IgD-negative memory B cell (primary cell): Measurements from ENCODE around the gene NOP58. TPM values are rescaled to one million over a fixed set of nuclear protein-coding genes. Genes with fewer than 3 reads are reported as not detected.
"Not testable (repeated sequence)": the region's sequence is repeated elsewhere in the genome, so short reads cannot be mapped to it uniquely, and the experiment has no call there.

Experiments used
- H3K27ac Mint-ChIP-seq, 3 donors: one replicate each; pipeline ENCODE4 v1.8.0; 2020 to 2022; ENCODE audit warnings: mild to moderate bottlenecking in 3 of 3, mixed read lengths in 3 of 3, moderate library complexity in 1 of 3
- H3K27me3 Mint-ChIP-seq: one replicate; pipeline ENCODE4 v1.8.0; 2021; ENCODE audit warnings: mixed read lengths
- H3K36me3 Mint-ChIP-seq: one replicate; pipeline ENCODE4 v1.8.0; 2020; ENCODE audit warnings: mild to moderate bottlenecking, mixed read lengths
- H3K4me1 Mint-ChIP-seq, 3 donors: one replicate each; pipeline ENCODE4 v1.8.0; 2020 to 2022; ENCODE audit warnings: mixed read lengths in 3 of 3, mild to moderate bottlenecking in 1 of 3
- H3K4me3 Mint-ChIP-seq, 4 donors: one replicate each; pipeline ENCODE4 v1.8.0; 2020 to 2022; ENCODE audit warnings: mild to moderate bottlenecking in 4 of 4, mixed read lengths in 4 of 4, moderate library complexity in 3 of 4
- H3K9me3 Mint-ChIP-seq, 3 donors: one replicate each; pipeline ENCODE4 v1.8.0; 2020 to 2021; ENCODE audit warnings: mixed read lengths in 3 of 3, mild to moderate bottlenecking in 1 of 3
- polyA plus RNA-seq: library from polyadenylated mRNA; unstranded; fragments of 300-500 nt; fragmentation: Illumina TruSeq; gene quantifications from one replicate; pipeline ENCODE4 v1.2.3, GENCODE V29; 2021

The NOP58 gene, protein sequence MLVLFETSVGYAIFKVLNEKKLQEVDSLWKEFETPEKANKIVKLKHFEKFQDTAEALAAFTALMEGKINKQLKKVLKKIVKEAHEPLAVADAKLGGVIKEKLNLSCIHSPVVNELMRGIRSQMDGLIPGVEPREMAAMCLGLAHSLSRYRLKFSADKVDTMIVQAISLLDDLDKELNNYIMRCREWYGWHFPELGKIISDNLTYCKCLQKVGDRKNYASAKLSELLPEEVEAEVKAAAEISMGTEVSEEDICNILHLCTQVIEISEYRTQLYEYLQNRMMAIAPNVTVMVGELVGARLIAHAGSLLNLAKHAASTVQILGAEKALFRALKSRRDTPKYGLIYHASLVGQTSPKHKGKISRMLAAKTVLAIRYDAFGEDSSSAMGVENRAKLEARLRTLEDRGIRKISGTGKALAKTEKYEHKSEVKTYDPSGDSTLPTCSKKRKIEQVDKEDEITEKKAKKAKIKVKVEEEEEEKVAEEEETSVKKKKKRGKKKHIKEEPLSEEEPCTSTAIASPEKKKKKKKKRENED
- 111 TPM for polyA plus RNA-seq

DNA sequence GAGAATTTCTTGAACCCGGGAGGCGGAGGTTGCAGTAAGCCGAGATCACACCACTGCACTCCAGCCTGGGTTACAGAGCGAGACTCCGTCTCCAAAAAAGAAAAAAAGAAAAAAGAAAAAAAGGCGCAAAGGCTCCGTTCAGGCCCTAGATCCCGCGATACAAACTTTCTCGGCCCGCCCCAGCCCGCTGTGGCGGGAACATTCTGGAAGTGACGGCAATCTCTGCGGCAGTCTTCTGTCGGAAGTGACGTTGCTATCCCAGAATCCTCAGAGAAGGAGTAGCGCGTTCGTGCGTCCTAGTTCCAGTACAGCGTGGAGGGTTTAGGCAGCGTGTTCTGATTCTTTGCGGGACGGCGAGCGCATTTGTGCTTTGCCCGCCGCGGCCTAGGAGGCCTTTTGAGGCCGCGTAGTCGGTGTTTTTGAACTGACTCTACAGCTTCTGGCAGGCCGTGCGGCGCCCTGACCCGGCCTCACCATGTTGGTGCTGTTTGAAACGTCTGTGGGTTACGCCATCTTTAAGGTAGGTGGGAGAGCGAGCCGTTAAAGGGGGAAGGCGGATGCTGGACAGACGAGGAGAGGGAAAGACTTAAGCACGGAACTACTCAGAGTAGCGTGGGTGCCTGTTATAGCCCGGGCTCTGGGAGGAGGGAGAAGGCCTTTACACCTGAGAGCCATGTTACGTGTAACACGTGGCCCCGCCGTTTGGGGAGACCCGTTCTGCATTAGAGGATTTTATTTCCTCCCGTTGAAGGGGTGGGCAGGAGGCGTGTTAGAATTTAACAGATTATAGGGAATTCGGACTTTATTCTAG, at the start of gene NOP58:
Gene NOP58 (plus strand): TSS at position 297 of the 811 bp plus-strand sequence. CDS start 179 bp downstream, at position 476.
- no peaks in the 10 kb centered on the region for H3K36me3 Mint-ChIP-seq
- H3K27ac Mint-ChIP-seq: peak within 1 kb of the TSS in 1 of 3 donors; percentile 78
- peaks cover 16 to 21% (median 18%) of the 10 kb centered on the region in 3 donors for H3K4me1 Mint-ChIP-seq
- no peaks in the 10 kb centered on the region for H3K9me3 Mint-ChIP-seq
- H3K4me3 Mint-ChIP-seq: peak within 1 kb of the TSS in 1 of 4 donors; percentile 84
- no peaks in the 10 kb centered on the region for H3K27me3 Mint-ChIP-seq

DNA sequence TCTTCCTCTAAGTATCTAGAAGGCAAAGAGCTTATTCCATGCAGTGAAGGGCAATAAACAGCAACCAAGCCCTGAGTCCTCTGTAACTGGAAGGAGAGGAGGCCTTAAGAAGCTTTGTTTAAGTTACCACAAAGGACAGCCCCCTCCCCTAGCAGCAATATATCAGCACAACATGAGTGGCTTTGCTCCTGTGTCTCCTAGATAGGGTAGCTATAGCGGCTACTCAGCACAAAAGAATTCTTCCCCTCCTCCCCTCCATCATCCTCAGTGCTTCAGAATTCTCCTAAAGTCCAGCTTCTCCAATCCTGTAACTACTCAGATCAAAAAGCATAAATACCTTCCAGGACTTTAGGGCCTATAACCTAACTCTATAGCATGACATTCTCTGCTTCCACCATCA, 43.7 kb upstream of the NOP58 start:
- H3K9me3 Mint-ChIP-seq: no peaks in the 10 kb centered on the region
- no peak overlapping the region for H3K4me3 Mint-ChIP-seq
- H3K36me3 Mint-ChIP-seq: peaks cover 8% of the 10 kb centered on the region
- H3K27me3 Mint-ChIP-seq: no peaks in the 10 kb centered on the region
- H3K27ac Mint-ChIP-seq: peak overlapping the region in 1 of 3 donors; percentile 3
- H3K4me1 Mint-ChIP-seq: peaks cover 11 to 25% (median 18%) of the 10 kb centered on the region in 3 donors

DNA sequence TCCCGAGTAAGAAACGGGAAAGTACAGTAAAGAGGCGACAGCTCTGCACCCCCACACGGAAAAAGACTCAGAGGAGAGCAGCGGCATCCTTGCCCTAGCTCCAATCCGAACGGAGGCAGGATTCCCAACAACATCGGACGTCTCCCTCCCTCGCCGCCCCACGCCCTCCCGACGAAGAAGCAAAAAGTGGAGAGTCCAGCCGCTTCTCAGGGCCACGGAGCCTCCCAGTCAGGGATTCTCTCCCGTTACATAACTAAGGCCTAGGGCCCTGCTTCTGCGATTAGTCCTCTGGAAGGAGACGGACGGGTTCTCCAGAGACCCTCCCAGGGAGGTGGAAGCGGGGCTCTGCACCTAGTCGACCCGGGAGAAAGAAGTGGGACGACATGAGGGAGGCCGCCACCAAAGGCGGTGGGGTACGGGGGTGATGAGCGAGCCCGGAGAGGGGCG, 27.8 kb upstream of the NOP58 start:
- peak overlapping the region; percentile 78 to 94 (median 86) for H3K27ac Mint-ChIP-seq
- peaks cover 28 to 39% (median 30%) of the 10 kb centered on the region in 3 donors for H3K4me1 Mint-ChIP-seq
- H3K36me3 Mint-ChIP-seq: no peaks in the 10 kb centered on the region
- H3K27me3 Mint-ChIP-seq: no peaks in the 10 kb centered on the region
- H3K4me3 Mint-ChIP-seq: peak overlapping the region; percentile 95 to 100 (median 99)
- H3K9me3 Mint-ChIP-seq: peaks cover 0 to 4% (median 0%) of the 10 kb centered on the region in 3 donors

DNA sequence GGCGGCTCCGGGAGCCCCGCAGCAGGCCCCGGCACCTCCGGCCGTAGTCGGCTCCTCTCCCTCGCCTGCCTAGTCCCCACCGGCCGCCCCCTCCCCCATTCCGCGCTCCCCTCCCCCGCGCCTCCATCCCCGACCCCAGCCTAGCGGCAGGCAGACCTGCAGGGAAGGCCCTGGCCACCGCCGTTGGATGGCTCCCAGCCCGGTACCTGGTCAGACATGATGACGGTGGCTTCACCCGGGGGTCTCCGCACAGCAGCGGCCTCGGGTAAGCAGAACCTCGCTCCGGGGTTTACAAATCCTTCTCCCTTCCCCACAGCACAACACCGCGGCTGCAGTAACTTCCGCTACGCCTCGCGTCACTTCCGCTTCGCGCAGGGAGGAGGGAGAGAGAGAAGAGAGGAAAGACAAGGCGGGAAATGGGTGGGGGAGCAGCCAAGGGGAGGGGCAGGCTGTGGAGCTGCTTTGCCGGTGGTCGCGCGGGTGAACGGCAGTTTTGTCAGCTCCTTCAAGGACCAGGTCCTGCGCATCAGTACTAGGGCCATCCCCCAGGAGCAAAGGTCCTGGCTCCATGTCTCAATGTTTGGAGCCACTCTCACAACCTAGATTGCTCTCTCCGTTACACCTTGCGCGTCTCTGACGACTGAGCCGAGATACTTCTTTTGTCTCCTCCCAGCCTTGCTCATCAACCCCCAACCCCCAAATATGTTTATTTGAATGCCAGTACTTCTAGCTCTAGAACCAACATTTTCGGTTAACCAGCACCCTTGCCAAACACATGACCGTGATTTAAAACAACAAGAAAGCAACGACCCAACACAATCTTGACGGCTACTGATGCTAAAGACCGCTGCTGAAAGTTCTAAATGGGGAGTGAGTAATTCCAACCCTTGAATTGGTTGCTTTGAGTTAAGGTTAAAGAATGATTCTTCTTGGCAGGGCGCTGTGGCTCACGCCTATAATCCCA, 27.0 kb upstream of the NOP58 start, which contains the start of gene SUMO1:
Gene SUMO1 (minus strand): TSS at position 364 of the 964 bp plus-strand sequence. CDS start 146 bp downstream, at position 218.
- peak within 1 kb of the TSS; percentile 95 to 100 (median 99) for H3K4me3 Mint-ChIP-seq
- H3K27me3 Mint-ChIP-seq: no peaks in the 10 kb centered on the region
- peaks cover 25 to 32% (median 26%) of the 10 kb centered on the region in 3 donors for H3K4me1 Mint-ChIP-seq
- H3K9me3 Mint-ChIP-seq: peaks cover 0 to 4% (median 0%) of the 10 kb centered on the region in 3 donors
- H3K36me3 Mint-ChIP-seq: no peaks in the 10 kb centered on the region
- peak within 1 kb of the TSS; percentile 78 to 96 (median 94) for H3K27ac Mint-ChIP-seq

DNA sequence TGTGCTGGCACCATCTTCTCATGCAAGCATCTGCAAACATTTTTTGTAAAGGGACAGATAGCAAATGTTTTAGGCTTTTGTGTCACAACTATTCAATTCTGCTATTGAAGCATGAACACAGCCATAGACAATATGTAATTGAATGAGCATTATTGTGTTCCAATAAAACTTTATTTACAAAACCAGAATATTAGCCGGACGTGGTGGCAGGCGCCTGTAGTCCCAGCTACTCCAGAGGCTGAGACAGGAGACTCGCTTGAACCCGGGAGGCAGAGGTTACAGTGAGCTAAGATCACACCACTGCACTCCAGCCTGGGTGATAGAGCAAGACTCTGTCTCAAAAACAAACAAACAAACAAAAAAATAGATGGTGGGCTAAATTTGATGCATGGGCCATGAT, 17.9 kb upstream of the NOP58 start:
- H3K4me1 Mint-ChIP-seq, H3K27me3 Mint-ChIP-seq, H3K27ac Mint-ChIP-seq, H3K9me3 Mint-ChIP-seq, H3K4me3 Mint-ChIP-seq, H3K36me3 Mint-ChIP-seq: not testable (repeated sequence)

DNA sequence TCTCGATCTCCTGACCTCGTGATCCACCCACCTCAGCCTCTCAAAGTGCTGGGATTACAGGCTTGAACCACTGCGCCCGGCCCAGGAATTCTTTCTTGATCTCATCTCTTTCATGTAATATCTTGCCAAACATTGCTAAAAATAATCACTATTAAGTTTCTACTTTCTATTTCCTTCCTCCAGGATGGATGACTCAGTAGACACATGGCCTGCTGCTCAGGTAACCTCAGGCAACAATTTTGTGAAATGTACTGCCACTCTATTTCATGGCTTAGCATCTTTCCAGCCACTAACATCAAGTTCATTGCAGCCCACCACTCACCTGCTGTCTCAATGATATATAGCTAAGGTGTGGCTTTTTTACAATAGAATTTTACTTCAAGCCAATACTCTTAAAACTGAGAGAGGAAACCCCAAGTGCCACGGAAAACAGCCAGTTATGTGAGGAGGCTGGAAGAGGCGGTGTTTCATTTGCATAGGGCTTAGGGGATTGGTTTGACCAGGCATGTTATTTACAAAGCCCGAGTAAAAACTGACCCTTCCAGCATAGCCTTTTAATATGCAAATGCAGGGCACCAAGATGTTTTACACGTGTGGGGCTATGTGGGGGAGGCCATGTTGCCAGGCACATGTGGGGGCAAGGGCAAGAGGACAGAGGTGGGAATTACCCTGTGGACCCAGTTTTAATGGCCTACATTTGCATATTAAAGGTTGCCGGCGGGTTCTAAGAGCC, 15.9 kb upstream of the NOP58 start:
- H3K27ac Mint-ChIP-seq: no peak overlapping the region
- peaks cover 9% of the 10 kb centered on the region for H3K27me3 Mint-ChIP-seq
- H3K9me3 Mint-ChIP-seq: peaks cover 0 to 1% (median 0%) of the 10 kb centered on the region in 3 donors
- no peak overlapping the region for H3K4me3 Mint-ChIP-seq
- H3K36me3 Mint-ChIP-seq: no peaks in the 10 kb centered on the region
- H3K4me1 Mint-ChIP-seq: no peaks in the 10 kb centered on the region

DNA sequence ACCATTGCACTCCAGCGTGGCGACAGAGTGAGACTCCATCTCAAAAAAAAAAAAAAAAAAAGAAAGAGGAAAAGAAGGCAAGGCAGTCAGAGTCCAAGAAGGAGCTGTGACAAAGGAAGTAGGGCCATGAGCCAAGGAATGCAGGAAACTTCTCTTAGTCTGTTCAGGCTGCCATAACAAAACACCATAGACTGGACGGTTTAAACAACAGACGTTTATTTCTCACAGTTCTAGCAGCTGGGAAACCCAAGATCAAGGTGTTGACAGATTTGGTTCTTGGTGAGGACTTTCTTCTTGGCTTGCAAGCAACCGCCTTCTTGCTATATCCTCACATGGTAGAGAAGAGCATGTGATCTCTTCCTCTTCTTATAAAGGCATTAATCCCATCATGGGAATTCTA, 14.1 kb upstream of the NOP58 start:
- peaks cover 7% of the 10 kb centered on the region for H3K27me3 Mint-ChIP-seq
- H3K27ac Mint-ChIP-seq: no peak overlapping the region
- no peaks in the 10 kb centered on the region for H3K36me3 Mint-ChIP-seq
- no peaks in the 10 kb centered on the region for H3K4me1 Mint-ChIP-seq
- peaks cover 0 to 4% (median 1%) of the 10 kb centered on the region in 3 donors for H3K9me3 Mint-ChIP-seq
- no peak overlapping the region for H3K4me3 Mint-ChIP-seq

DNA sequence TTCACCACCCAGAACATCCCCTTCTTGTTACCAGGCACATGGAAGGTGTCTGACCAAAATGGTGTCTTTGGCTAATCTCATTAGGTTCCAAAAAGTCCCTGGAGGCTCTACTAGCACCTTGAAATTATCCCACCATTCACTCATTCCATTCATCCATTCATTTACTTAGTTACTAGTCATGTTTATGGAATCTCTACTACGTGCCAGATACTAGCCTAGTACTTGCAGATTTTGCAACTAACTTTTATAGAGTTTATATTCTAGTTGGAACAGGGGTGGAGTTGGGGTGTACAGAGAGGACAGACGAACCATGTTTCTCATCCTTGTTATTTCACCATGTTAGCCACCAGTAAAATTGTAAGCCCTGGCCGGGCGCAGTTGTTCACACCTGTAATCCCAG, 4.0 kb upstream of the NOP58 start:
- Mint-ChIP-seq H3K27me3 (peaks cover 2% of the 10 kb centered on the region), H3K9me3 (no peaks in the 10 kb centered on the region), H3K4me3 (peak overlapping the region in 1 of 4 donors; percentile 67), H3K4me1 (peaks cover 0 to 2% (median 0%) of the 10 kb centered on the region in 3 donors), H3K27ac (peak overlapping the region in 1 of 3 donors; percentile 45), H3K36me3 (no peaks in the 10 kb centered on the region)

DNA sequence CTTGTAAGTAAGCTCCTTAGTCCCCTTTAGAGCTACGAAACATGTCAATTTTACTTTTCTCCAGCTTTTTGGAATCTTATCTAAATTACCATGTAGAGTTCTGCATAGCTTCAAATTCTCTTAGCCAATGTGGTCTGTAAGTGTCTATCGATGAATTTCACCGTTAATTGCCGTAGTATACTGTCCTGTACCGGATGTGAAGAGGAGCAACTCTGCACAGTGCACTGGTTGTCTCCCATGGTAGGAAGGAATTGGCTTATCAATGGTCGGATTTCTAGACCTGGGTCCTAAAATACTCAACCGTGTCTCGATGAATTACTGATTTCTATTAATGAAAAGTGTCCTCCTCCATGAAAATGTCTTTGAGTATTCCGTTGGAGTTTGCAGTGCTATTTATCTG, 1.9 kb downstream of the NOP58 start:
- Mint-ChIP-seq H3K9me3 (no peaks in the 10 kb centered on the region), H3K27me3 (no peaks in the 10 kb centered on the region), H3K4me1 (peaks cover 21 to 32% (median 28%) of the 10 kb centered on the region in 3 donors), H3K27ac (peak overlapping the region in 1 of 3 donors; percentile 96), H3K36me3 (no peaks in the 10 kb centered on the region), H3K4me3 (no peak overlapping the region)

DNA sequence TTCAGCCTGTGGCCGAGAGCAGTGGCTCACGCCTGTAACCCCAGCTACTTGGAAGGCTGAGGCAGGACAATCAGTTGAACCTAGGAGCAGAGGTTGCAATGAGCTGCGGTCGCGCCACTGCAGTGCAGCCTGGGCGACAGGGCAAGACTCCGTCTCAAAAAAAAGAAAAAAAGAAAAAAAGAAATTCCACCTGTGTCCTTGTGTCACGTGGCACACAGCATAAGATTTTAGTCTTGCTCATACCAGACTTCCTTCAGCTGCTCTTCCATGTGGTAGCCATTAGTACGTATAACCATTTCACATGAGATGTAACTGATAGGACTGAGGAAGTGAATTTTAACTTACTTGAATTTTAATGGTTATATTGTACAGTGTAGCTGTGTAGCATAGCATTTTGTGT, 4.0 kb downstream of the NOP58 start:
- no peaks in the 10 kb centered on the region for H3K36me3 Mint-ChIP-seq
- peaks cover 26 to 35% (median 34%) of the 10 kb centered on the region in 3 donors for H3K4me1 Mint-ChIP-seq
- no peaks in the 10 kb centered on the region for H3K27me3 Mint-ChIP-seq
- H3K27ac Mint-ChIP-seq: peak overlapping the region; percentile 39 to 84 (median 83)
- H3K4me3 Mint-ChIP-seq: peak overlapping the region; percentile 68 to 91 (median 77)
- H3K9me3 Mint-ChIP-seq: no peaks in the 10 kb centered on the region

DNA sequence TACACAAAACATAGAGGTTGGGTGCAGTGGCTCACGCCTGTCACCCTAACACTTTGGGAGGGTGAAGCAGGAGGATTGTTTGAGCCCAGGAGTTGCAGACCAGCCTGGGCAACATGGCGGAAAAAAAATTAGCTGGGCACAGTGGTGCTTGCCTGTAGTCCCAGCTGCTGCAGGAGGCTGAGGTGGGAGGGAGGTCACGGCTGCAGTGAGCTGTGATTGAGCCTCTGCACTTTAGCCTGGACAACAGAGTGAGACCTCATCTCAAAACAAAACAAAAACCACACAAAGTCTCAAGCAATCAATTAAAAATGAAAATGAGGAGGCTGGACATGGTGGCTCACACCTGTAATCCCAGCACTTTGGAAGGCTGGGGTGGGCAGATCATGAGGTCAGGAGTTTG, 4.9 kb downstream of the NOP58 start:
- H3K4me1 Mint-ChIP-seq: peaks cover 26 to 35% (median 34%) of the 10 kb centered on the region in 3 donors
- H3K9me3 Mint-ChIP-seq: no peaks in the 10 kb centered on the region
- H3K27ac Mint-ChIP-seq: peak overlapping the region; percentile 83 to 85 (median 84)
- no peaks in the 10 kb centered on the region for H3K36me3 Mint-ChIP-seq
- peak overlapping the region; percentile 73 to 91 (median 77) for H3K4me3 Mint-ChIP-seq
- no peaks in the 10 kb centered on the region for H3K27me3 Mint-ChIP-seq

DNA sequence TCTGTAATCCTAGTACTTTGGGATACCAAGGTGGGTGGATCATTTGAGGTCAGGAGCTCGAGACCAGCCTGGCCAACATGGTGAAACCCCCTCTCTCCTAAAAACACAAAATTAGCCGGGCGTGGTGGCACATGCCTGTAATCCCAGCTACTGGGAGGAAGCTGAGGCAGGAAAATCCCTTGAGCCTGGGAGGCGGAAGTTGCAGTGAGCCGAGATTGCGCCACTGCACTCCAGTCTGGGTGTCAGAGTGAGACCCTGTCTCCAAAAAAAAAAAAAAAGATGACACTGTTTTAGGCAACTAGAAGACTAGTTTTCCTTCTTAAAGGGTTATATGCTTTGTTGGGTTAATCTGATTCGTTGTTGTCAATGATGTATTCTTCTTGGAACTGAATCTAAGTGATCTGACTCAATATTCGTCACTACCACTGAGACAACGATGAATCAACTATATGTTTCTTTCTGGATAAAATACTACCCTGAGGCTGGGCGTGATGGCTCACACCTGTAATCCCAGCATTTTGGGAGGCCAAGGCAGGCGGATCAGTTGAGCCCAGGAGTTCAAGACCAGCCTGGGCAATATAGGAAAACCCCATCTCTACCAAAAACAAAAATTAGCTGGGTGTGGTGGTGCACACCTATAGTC, 10.6 kb downstream of the NOP58 start:
- peaks cover 14 to 21% (median 15%) of the 10 kb centered on the region in 3 donors for H3K4me1 Mint-ChIP-seq
- not testable (repeated sequence) for H3K9me3 Mint-ChIP-seq, H3K27me3 Mint-ChIP-seq, H3K27ac Mint-ChIP-seq, H3K36me3 Mint-ChIP-seq
- peak overlapping the region in 1 of 4 donors; percentile 28 for H3K4me3 Mint-ChIP-seq
